GM21447 (cell line): ENCODE measurements around the gene SLC25A29.
A peak's percentile ranks its signal among the peaks of the same experiment; 100 is the strongest.
"Not testable (repeated sequence)": the region's sequence is repeated elsewhere in the genome, so short reads cannot be mapped to it uniquely, and the experiment has no call there.

Experiments
- ATAC-seq: cut with Tn5 transposase; IDR thresholded peaks from one replicate; pipeline ENCODE4 v1.9.1; 2021; ENCODE audit not compliant: unreplicated experiment

Gene SLC25A29, protein sequence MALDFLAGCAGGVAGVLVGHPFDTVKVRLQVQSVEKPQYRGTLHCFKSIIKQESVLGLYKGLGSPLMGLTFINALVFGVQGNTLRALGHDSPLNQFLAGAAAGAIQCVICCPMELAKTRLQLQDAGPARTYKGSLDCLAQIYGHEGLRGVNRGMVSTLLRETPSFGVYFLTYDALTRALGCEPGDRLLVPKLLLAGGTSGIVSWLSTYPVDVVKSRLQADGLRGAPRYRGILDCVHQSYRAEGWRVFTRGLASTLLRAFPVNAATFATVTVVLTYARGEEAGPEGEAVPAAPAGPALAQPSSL

GRCh38 chr14:100306101-100306997 is at the start of gene SLC25A29:
TSS of gene SLC25A29 (minus strand) at chr14:100306444. CDS start at chr14:100306232, 212 bp downstream.
- peak; percentile 72 for ATAC-seq

- no peak for ATAC-seq
These were observed 44.7 kb upstream of the SLC25A29 start for GRCh38 chr14:100350986-100351385.

DNA sequence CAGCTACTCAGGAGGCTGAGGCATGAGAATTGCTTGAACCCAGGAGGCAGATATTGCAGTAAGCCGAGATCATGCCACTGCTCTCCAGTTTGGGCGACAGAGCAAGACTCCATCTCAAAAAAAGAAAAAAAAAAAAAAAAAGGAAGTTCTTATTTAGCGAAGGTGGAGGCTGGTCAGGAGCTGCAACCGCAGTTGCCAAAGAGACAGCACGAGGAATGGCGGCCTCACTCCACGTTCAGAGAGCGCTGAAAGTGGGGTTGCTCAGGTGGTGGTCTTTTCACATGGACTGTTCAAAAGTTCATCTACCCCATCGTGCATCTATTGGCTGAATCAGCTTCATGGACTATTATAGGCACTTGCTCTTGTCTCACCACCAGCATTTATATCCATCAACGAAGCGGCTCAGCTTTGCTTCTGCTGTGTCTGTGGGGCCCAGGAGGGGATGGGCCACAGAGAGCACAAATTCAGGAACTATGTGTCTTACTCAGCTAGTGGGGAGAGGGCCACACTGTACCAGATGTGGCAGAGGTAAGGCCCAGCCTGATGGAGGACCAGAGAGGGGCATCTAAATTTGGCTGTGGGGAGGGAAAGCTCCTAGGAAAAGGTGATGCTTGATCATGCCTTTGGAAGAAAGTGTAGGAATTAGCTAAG is 44.2 kb upstream of the SLC25A29 start:
- ATAC-seq, result no peak

DNA sequence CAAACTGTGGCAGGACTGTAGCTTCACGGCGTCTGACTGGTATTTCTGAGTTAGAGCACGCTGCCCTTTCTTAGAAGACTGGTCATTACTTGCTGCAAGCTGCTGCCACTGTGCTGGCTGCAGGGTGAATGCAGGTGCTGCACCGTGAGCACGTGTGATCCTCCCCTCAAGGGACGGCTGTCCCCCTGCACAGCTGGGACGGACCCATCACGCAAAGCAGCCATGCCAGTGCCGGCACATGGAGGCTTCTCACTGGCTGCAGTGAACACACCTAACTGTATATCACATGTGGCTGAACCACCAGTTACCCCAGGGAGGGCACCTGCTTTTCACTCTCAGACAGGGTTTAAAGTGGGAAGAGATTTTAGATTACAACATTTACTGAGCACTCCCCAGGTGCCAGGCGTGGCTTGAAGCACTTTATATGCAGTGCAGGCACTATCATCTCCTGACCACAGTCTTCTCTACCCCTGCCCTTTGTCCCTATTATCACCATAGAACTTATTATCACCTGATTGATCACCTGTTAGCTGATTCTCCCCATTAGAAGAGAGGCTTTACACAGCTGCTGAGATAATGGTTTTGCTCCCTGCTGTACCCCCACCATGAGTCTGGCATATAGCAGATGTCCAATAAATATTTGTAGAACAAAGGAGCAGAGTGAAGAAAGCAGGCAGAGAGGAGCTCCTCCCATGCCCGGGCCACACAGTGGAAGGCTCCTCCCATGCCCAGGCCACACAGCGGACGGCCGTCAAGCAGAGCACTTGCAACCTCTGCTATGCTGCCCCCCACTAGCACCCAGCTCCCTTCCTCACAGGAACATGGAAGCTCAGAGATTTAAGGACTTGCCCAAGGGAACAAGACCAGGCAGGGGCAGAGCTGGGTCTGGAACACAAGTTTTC is 42.8 kb upstream of the SLC25A29 start:
- ATAC-seq, result no peak

- ATAC-seq, result no peak
These were observed 42.0 kb upstream of the SLC25A29 start for GRCh38 chr14:100348253-100348729.

GRCh38 chr14:100346306-100347091 is 40.3 kb upstream of the SLC25A29 start:
- ATAC-seq, result no peak

DNA sequence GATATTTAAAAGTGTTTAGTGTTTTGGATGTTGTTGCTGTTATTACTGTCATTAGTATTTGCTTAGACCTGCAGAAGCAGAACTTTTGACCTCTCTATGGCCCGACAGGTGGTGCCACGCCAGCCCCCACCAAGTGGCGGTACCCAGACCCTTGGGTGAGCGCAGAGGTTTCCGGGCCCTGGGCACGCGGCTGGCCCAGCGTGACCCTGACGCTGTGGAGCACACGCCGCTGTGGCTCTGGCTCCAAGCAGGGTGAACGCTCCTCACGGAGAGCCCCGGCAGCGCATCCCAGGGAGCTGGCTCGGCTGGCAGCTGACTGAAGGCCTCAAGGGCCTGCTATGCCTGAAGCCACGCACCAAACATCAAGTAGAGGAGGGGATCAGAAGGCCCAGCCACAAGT is 39.5 kb upstream of the SLC25A29 start:
- ATAC-seq, result no peak

GRCh38 chr14:100344657-100345056 is 38.4 kb upstream of the SLC25A29 start:
- not testable (repeated sequence) for ATAC-seq

- not testable (repeated sequence) for ATAC-seq
These were observed 36.6 kb upstream of the SLC25A29 start for GRCh38 chr14:100342826-100343225.

DNA sequence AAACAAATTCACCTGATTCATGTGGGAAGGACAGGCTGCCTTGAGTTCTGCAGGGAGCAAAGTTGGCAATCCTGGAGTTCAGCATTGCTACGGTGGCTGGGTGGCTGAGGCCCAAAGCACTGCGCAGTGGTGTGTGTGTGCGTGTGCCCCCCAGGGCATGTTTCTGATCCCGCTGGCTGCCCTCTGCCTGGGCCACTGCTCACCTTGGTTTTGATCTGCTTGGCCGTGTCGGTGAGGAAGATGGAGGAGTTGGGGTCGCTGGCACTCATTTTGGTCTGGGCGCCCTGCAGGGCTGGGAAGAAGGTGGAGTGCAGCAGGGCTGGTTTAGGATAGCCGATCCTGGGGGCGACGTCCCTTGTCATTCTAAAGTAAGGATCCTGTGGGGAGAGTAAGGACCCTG is 36.0 kb upstream of the SLC25A29 start:
- ATAC-seq, result no peak

GRCh38 chr14:100341301-100342031 is 35.2 kb upstream of the SLC25A29 start:
- ATAC-seq, result peak; percentile 52

GRCh38 chr14:100340423-100340813 is 34.2 kb upstream of the SLC25A29 start:
- ATAC-seq, result no peak

GRCh38 chr14:100339766-100340422 is 33.6 kb upstream of the SLC25A29 start:
- no peak for ATAC-seq

- no peak for ATAC-seq
These were observed 30.6 kb upstream of the SLC25A29 start for GRCh38 chr14:100336618-100337530.

DNA sequence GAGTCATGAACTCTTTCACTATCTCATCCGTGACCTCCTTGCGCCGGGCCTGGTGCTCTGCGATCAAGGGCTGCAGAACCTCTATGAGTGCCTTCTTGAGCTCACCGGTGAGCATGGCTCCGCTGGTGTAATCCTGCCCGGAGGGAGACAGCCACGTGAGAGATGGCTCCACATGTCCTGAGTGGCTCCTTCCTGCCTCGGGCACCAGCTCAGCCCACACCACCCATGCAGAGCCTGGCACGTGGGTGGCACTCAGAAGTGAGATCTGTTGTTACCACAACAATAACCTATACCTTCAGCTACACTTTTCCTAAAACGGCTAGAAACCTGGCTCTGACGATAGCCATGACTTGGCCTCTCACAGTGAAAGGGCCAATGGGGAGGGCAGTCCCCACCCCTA is 28.7 kb upstream of the SLC25A29 start:
- no peak for ATAC-seq

GRCh38 chr14:100333827-100334226 is 27.6 kb upstream of the SLC25A29 start:
- ATAC-seq, result no peak

DNA sequence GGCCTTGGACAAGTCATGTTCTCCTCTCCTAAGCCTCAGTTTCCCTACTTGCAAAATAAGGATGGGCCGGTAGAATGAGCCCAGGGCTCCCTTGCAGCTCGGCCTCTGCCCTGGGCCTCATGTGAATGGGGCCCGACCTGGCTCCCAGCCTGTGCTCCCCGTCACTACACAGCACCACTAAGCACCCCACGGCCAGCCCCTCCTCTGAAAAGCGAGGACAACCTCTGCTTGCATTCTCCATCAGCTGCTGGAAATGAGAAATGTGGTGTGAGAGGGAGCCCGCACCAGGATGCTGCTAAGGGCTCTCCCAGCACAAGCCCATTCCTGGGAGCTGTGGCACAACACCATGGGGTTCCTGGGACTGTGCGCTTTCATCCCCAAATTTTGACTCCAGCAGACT is 27.1 kb upstream of the SLC25A29 start:
- no peak for ATAC-seq
